HuH-7 (cell line): ENCODE measurements around the gene C11orf97.
"Not testable (repeated sequence)": the region's sequence is repeated elsewhere in the genome, so short reads cannot be mapped to it uniquely, and the experiment has no call there.

ENCODE experiments used
- DNase-seq: peaks from one replicate; pipeline ENCODE4 v3.0.0; 2011; ENCODE audit warnings: low spot score

C11orf97 gene, protein sequence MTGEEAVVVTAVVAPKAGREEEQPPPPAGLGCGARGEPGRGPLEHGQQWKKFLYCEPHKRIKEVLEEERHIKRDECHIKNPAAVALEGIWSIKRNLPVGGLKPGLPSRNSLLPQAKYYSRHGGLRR

DNA sequence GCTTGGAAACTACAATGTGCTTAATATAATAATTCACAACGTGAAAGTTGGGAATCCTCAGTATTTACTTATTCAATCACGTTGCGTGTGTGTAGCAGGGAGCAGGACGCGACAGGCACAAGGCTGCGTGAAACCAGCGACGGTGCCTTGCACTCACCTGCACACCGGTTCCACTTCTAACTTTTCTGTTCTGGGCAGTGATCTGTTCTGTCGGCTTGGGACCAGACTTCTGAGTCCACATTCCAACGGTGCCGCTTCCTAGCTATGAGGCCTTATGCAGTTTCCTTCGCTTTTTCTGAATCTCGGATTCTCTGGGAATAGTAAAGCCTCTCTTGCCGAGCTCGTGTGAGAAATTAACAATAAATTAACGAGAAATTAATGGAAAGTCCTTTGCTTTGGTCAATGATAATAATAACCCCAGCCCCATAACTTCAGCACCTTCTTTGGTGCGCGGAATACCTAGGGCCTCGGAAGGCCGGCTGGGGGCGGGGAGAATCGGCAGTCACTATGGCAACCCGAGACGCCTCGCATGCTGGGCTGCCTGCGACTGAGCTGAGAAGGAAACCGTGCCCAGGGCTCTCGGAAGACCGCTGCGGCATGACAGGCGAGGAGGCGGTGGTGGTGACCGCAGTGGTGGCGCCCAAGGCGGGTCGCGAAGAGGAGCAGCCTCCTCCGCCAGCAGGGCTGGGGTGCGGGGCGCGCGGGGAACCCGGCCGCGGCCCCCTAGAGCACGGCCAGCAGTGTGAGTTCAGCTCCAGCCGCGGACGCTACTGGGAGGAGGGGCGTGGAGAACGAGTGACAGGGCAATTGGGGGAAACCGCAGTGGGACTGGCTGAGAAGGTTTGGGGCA, at the start of gene C11orf97:
Gene C11orf97, plus strand, starts transcription at position 530 of the 850 bp plus-strand sequence. Its CDS starts 68 bp downstream, at position 598.
- peak; percentile 30 for DNase-seq

DNA sequence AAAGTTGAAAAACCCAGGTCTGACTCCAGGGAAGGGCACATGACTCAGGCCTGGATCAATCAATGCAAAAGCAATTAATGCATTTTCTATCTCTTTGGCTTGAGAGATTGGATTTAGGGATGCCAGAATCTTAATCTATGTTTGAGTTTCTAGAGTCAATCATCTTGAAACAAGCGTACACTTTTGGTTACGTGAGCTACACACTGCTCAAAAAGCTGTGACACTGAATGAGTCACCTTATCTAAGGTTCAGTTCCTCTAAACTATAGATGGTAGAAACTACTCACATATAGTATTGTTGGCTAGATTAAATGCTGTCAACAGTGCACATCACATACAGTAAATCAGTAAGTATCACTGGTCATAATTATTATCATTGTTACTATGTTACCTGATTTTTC, 42.8 kb upstream of the C11orf97 start:
- DNase-seq = no peak

DNA sequence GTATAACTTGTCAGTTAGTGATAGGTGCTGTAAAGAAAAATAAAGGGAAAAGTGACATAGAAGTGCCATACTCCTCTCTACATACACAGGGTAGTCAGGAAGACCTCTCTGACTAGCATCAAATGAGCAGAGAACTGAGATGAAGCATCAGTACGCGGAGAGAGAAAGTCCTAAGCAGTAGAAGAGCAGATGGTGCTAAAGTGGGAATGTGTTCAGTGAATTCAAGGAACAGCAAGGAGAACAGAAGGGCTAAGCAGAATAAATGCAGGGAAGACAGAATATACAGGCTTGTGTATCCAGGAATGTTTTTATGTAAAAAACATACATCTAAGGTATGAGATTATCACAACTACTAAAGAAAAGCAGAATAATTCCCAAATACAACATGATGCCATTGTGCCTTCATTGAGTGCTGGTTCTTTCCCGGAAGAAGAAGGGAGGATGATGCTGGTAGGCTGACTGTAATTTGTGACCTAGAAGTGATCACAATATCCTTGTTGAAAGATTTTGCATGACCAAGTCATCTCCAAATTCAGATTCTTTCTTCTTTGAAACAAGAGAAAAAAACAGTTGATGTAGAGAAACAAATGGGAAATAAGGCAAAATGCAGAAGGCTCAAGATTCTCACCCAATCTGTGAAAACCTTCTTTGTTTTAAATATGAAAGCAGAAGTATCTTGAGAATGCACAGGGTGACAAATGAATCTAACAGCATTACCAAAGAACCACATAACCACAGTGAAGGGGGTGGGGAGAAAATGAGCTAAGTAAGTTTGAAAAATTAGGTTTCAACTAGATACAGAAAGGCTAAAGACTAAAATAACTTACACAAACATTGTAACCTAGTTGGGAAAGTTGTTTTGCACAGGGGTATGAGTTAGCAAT, 39.1 kb upstream of the C11orf97 start:
- no peak for DNase-seq

DNA sequence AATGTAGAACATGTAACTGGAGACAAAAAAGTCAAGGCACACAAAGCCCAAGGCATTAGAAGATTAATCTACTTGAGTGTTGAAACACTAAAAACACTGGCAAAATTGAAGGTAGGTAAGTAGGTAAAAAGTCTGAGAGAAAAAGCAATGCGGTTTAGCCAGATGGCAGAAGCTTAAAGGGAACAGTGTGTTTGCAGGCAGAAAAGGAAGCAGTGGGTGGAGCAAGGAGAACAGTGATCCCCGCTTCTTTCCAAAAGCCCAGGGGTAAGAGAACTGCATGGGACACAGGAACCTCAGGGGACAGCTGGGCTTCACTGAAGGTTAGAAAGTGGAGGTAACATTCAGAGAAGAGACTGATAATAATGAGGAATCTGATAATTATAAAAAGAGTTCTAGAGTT, 34.6 kb upstream of the C11orf97 start:
- DNase-seq = no peak

DNA sequence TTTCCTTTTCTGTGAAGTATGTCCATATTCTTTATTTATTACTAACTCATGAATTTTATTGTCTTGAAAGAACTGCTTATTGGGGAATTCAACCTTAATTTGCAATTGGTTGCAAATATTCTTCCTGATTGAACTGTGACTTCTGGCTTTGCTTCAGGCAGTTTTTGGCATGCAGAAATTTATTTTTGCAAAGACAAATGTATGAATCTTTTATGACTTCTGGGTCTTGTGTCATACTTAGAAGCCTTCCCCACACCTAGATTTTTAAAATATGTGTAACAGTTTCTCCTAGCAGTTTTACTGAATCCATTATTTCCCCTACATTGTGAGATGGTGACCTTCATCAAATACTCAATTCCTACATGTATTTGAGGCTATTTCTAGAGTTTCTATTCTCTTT, 30.9 kb upstream of the C11orf97 start:
- no peak for DNase-seq

DNA sequence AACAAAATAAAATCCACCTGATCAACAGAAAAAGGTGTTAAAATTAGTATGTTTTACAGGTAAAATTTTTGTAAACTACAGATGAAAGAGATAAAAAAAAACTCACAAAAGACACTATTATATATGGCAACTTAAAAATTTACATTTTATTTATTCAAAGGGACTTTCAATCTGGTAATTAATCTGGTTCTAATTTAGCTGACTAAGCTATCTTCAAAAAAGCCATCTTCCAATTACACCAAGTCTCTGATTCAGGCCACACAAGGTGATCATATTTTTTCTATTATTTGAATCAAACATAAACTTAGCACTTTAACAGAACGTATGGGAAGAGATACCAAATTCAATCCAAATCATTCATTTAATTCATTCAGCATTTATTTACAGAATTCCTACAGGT, 26.2 kb upstream of the C11orf97 start:
- no peak for DNase-seq

DNA sequence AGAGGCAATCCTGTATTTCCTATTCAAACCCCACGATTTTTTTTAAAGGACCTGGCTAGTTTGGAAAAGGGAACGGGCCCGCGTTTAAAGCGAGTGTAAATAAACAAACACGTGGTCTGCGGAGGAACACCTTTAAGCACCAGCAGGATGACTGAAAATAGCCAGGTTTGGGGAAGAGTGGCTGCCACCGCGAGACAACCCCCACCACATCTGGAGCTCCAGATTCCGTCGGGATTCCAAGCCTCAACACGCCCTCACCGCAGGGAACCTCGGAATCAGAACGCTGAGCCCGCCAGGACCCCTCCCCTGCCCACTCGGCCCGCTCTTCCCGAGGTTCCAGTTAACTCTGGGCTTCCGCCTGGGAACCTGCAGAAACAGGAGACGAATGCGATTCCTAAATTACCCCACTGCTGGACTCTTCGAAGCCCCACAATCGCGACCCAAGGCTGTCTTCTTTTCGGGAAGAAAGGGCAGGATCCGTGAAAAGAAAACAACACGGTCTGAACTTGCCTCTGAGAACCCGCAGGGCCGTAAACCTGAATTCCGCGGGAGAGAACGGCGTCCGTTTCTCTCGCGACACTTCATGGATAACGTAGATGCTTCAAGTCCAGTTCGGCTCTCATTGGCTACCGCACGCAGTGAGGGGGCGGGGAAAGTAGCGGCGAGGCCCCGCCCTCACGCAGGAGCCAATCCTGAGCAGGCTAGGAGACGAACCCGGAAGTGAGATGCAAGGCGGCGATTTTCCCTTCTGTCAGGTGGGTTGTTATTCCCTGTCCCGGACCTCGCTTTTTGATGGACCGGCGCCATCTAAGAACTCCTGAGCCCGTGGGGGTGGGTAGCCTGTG, 18.8 kb upstream of the C11orf97 start, which contains the start of the genes ANKRD49 and MRE11:
Gene ANKRD49, plus strand, starts transcription at position 704 of the 845 bp plus-strand sequence. CDS start 2,710 bp downstream, outside the sequence.
Gene MRE11, minus strand, starts transcription at position 564 of the 845 bp plus-strand sequence. CDS start 1,043 bp downstream, outside the sequence.
- DNase-seq = peak; percentile 78

DNA sequence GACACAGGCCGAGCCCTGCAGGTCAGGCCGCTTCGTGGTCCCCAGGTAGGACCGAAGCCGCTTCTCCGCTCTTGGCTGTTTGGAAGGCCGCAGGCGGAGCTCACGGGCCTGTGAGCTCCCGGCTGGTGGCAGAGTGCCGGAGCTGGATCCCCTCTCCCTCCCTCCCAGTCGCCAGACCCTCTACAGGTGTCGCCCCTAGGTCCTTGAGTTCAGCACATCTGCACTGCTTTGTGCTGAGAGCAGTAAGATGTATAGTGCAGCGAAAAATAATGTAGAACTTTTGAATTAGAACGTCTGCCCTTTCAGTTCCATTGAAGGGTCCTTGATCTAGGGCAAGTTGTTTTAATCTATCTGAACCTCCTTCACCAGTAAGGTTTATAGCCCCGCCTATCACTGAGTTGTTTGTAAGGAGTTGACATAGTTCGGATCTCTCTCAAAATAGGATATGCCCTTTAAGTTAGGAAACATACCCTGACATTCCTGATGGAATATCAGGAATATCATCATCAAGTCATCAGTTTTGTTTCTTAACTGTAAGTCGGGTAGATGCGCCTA, 18.1 kb upstream of the C11orf97 start:
- no peak for DNase-seq

DNA sequence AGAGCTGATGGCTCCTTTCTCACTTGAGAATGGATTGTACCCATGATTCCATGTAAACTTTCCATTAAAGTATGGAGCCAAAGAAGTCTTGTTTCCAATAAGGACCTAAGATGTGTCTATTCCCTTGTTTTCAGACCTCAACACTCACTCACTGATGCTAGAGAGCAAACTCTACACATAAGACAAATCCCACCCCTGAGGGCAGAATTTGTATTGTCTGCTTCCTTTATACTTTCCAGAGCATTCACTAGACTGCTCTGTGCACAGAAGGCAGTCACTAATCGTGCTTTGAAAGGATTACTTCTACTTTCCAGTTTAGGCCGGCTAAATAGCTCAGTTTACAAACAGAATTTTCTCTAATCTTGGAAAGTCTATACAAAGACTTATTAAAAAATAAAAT, 12.1 kb upstream of the C11orf97 start:
- DNase-seq = no peak

DNA sequence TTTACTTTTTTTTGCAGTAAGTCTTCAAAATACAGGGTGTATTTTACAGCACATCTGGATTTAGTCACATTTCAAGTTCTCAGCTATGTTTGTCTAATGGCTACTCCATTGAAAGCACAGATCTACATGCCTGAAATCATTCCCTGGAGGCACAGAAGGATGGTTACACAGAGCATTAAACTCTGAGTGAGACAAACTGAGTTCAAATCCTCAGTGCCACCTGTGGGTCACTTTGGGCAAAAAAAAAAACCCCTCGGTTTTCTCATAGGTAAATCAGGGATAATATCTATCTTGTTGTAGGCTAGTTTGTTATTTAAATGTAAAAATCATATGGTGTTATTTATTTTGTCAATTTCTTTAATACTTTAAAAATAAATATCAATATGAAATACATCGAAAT, 10.7 kb upstream of the C11orf97 start:
- DNase-seq = no peak

DNA sequence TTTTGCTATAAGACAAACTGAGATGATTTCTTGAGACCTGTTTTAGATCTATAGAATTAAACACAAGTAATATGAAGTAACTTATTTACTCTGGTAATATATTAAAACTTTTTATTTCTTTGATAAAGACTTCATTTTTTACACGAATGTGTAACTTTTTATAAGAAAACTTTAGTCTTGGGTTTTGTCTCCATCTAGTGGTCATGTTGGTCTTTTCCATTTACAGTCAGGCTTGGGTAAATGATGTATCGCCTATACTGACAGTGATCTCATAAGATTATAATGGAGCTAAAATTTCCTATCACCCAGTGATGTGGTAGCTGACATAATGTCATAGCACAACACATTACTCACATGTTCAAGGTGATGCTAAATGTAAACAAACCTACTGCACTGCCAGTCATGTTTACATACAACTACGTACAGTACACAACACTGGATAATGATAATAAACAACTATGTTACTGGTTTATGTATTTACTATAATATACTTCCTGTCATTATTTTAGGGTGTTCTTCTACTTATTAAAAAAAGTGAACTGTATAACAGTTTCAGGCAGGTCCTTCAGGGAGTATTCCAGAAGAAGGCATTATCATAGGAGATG, 7.5 kb upstream of the C11orf97 start:
- no peak for DNase-seq

DNA sequence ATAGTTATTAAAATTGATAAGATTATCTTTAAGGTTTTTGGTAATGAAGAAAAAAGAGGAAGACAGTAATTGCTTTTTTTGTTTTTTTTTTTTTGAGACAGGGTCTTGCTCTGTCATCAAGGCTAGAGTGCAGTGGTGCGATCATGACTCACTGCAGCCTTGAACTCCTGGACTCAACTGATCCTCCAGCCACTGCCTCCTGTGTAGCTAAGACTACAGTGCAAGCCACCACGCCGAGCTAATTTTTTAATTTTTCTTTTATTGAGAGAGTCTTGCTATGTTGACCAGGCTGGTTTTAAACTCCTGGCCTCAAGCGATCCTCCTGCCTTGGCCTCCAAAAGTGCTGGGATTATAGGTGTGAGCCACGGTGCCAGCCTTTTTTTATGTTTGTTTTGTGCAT, 5.7 kb upstream of the C11orf97 start:
- not testable (repeated sequence) for DNase-seq

DNA sequence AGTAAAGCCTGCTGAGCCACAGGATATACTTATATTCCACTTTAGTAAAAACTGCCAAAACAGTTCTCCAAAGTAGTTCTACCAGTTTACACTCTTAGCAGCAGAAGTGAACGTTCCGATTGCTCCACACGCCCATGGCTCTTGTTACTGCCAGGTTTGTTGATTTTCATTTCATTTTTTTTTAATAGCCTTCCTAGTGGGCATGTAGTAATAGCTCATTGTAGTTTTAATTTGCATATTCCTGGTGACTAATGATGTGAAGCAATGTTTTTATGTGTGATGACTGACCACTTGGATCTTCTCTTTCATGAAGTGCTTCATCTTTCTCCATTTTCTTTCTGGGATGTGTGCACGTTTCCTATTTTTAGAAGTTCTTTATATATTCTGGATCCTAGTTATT, 4.8 kb upstream of the C11orf97 start:
- DNase-seq = no peak

DNA sequence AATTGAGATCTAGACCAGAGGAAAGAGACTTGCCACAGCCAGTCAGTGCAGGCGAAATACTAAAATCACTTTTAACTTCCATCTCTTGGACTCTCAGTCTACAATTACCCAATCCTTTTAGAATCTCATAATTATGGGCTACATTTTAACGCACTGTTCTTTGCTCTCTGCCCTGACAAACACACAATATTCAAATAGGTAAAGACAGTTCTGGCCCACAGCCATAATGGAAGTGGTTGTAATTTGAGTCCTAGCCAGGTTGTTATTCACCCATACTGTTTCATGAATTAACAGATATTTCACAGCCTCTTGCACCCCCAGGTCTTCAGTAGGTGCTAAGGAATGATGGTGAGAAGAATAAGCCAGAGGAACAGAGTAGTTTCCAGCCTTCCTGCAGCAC, 830 bp downstream of the C11orf97 start:
- DNase-seq = no peak

DNA sequence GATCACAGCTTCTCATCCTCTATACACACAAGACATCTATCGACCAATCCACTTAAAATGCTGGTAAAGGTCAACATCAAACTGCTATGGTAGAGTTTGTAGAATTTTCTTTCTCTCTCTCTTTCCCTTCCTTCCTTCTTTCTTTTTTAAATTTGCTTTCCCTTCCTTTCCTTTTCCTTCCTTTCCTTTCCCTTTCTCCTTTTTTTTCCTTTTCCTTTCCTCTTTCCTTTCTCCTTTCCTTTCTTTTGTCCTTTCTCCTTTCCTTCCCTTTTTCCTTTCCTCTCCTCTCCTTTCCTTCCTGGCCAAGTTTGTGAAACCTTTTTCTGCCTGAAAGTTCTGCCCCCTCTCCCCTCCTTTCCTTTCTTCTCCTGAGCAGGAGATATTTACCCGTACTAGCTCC, 3.1 kb downstream of the C11orf97 start:
- DNase-seq = no peak

DNA sequence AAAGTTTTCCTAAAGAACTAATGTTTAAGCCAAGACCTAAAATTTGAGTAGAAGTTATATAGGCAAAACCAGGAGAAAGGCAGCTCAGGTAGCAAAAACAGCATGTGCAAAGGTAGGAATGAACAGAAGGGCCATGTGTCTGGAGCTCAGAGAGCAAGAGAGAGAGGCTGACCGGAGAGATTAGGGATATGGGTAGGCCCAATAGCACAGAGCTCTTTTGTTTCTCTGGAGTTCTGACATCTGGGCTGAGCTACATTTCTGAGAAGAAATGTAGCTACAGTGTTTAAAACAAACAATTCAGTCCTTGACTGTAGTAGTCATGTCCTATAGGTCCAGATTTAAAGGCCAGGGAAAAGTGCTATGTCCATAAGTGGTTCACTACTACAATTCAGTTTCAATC, 4.5 kb downstream of the C11orf97 start:
- DNase-seq = no peak

DNA sequence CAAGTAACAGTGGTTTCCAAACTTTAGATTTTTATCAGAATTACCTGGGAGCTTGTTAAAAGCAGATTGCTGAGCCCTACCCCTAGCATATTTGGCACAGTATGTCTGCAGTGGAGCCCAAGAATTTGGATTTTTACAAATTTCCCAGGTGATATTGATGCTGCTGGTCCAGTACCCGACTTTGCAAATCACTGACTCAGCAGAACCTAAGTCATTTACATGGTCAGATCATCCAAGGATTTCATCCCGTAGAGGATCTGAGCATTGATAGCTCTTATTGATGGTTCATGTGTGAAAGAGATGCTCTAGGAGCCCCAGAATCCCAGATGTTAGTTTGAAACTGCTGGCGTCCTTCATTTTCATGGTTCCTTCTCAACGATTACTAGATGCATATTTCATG, 6.0 kb downstream of the C11orf97 start:
- no peak for DNase-seq

DNA sequence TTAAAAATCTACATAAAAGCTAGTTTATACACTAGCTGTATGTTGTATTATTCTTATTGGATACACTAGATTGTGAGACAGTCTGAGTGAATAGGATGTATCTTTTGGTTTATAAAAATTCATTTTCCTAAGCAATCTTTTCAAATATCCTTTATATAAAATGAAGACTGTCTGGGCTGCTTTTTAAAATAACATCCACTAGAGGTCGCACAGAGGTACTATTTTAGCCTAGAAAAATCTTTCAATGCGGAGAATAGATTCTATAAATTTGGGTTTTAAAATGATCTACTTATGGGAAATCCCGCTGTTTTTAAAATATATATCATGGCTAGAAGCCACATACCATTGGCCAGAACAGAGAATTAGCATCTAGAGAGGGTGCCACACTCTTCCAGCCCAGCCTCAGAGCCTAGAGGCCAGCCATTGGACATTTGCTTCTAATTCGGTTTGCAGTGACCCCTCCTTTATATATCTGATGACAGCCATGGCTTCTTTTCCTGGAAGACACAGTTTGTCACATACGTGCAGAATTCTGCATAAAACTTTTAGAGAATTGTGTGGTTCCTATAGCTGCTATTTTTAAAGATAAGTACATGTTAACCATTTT, 7.3 kb downstream of the C11orf97 start:
- DNase-seq = no peak

DNA sequence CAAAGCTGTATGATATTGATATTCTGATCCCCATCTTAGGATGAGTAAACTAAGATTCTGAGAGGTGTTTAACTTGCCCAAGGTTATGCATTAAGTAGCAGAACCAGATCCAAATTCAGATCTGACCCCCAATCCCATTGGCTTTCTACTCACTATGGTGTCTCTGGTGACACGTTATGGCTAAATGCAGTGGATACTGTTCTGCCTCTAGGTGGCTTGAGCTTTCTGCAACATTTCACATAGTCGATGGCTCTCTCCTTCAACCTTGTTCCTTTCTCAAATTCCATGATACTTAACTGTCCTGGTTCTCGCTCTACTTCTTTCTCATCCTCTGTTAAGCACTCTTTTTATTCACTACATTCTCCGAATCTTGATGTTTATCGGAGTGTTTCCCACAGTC, 9.4 kb downstream of the C11orf97 start:
- no peak for DNase-seq

DNA sequence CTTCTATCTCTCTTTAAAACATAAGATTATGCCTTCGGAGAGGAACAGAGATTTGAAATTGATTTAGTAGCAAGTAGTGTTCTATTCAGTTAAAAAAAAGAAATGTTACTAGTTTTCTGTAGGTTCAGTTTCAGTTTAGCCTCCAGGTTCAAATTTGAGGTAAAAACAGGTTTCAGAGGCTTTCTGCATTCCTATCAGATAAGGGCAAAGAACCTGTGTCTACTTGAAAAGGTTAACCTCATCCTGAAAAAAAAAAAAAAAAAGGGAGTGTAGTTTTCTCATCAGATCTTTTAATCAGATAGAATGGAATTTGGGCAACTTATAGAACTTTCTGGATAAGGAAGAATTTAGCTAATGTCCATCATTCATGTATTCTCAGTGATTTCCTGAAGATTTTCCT, 12.1 kb downstream of the C11orf97 start:
- no peak for DNase-seq
